K562 (cell line): ENCODE results near the gene ATG4D. TPM values are rescaled to one million over a fixed set of nuclear protein-coding genes. Genes with fewer than 3 reads are reported as not detected.

Experiments used
- CREBBP ChIP-seq: IDR thresholded peaks from one replicate; pipeline ENCODE4 v1.6.1; 2012; ENCODE audit warnings: low read depth, mild to moderate bottlenecking, control low read depth, inconsistent platforms, low read length
- CTBP1 ChIP-seq: fragments of 450-650 bp; IDR thresholded peaks from 2 replicates; pipeline ENCODE4 v1.6.1; 2016; ENCODE audit warnings: borderline replicate concordance
- HSF4 ChIP-seq: fragments of 250-450 bp; sonication (Bioruptor Pico); IDR thresholded peaks from 2 replicates; pipeline ENCODE4 v2.1.2; 2022; ENCODE audit warnings: mild to moderate bottlenecking, moderate library complexity, borderline replicate concordance
- MNT ChIP-seq, 2 experiments: fragments of 450-650 bp; conservative IDR thresholded peaks; 2 replicates each; pipeline ENCODE4 v1.6.1; 2017; ENCODE audit warnings: mild to moderate bottlenecking in 2 of 2, moderate library complexity in 2 of 2
- RBM14 ChIP-seq: fragments of 200-400 bp; formaldehyde crosslinking; IDR thresholded peaks from 2 replicates; pipeline ENCODE4 v1.6.1; 2018; ENCODE audit warnings: low read depth, mild to moderate bottlenecking, low read length, moderate library complexity, borderline replicate concordance; ENCODE audit not compliant: insufficient read depth
- RBM17 ChIP-seq: fragments of 200-400 bp; formaldehyde crosslinking; IDR thresholded peaks from 2 replicates; pipeline ENCODE4 v1.6.1; 2017; ENCODE audit warnings: low read depth, mild to moderate bottlenecking, low read length, borderline replicate concordance
- SRSF3 ChIP-seq: fragments of 200-400 bp; formaldehyde crosslinking; IDR thresholded peaks from 2 replicates; pipeline ENCODE4 v1.6.1; 2016; ENCODE audit warnings: mild to moderate bottlenecking, low read length, moderate library complexity; ENCODE audit not compliant: insufficient read depth
- SRSF9 ChIP-seq: fragments of 200-400 bp; formaldehyde crosslinking; IDR thresholded peaks from 2 replicates; pipeline ENCODE4 v1.6.1; 2017; ENCODE audit warnings: low read depth, low read length, borderline replicate concordance
- THRB ChIP-seq: fragments of 450-650 bp; formaldehyde crosslinking; conservative IDR thresholded peaks from 2 replicates; pipeline ENCODE4 v1.4.0; 2022; ENCODE audit warnings: mild to moderate bottlenecking, missing genetic modification characterization
- ZNF12 ChIP-seq: sonication (generic); formaldehyde crosslinking; IDR thresholded peaks from 2 replicates; pipeline ENCODE4 v1.4.0; 2020; ENCODE audit warnings: mild to moderate bottlenecking, missing genetic modification reagents
- ZNF212 ChIP-seq: fragments of 450-650 bp; formaldehyde crosslinking; IDR thresholded peaks from 2 replicates; pipeline ENCODE4 v1.4.0; 2020; ENCODE audit warnings: mild to moderate bottlenecking
- ZNF282 ChIP-seq: sonication (generic); formaldehyde crosslinking; IDR thresholded peaks from 2 replicates; pipeline ENCODE4 v1.8.1; 2023; ENCODE audit warnings: missing genetic modification reagents
- polyA plus RNA-seq, 8 experiments: library from polyadenylated mRNA; depleted of rRNA in 4 of 8; stranded (reverse) in 5 of 8; unstranded in 3 of 8; fragments of >200 nt; fragmentation: Nextera tagmentation in 2 of 8; fragmentation: Illumina TruSeq in 1 of 8; extraction: Ambion mirVana in 2 of 8; extraction: Trizol in 1 of 8; gene quantifications; 2 replicates each; pipeline versions ENCODE4 v1.2.1 to v1.2.3, GENCODE V29; 2011 to 2014; ENCODE audit warnings: inconsistent platforms in 1 of 8, missing spikeins in 1 of 8
- total RNA-seq, 7 experiments: library from RNA; depleted of rRNA in 6 of 7; stranded (reverse); fragments of >200 nt in 6 of 7; fragmentation: Illumina TruSeq in 2 of 7; extraction: Trizol in 2 of 7; gene quantifications; 2 replicates each; pipeline versions ENCODE4 v1.2.1 to v1.2.3, GENCODE V29; 2011 to 2021; ENCODE audit warnings: low replicate concordance in 1 of 7
- TF ChIP-seq, protein P1 (sequence below), 3 experiments: fragments of 200-800 bp in 1 of 3; sonication (Bioruptor generic) in 1 of 3; sonication (generic) in 1 of 3; formaldehyde crosslinking in 1 of 3; IDR thresholded peaks; 2 replicates each; pipeline versions ENCODE4 v1.6.1 to v1.8.0; 2016 to 2022; ENCODE audit warnings: mild to moderate bottlenecking in 2 of 3, missing compliant biosample characterization in 2 of 3, missing genetic modification characterization in 2 of 3, missing genetic modification reagents in 1 of 3
- TF ChIP-seq, protein P2 (sequence below), 2 experiments: fragments of 450-650 bp; IDR thresholded peaks; 2 replicates each; pipeline ENCODE4 v1.6.1; 2018; ENCODE audit warnings: mild to moderate bottlenecking in 2 of 2, low read depth in 1 of 2; ENCODE audit not compliant: partially characterized antibody in 2 of 2

ATG4D gene
- total and polyA plus RNA-seq, 9 of the 15 experiments (the other 6 are each of a cell fraction or from before 2014, with no cell fraction given) = 0.51 to 66.1 (median 22.9) TPM

GRCh38 chr19:10543420-10544241 is at the start of gene ATG4D (continued):
- TF ChIP-seq THRB (CRISPR knock-in tag) (no peak), RBM14 (no peak), MNT (conservative IDR thresholded peaks at IDR 0.05) (peak in 1 of 2 experiments; percentile 66; a peak in 2 of 4 replicates), CREBBP (no peak), HSF4 (CRISPR knock-in tag) (no peak), ZNF12 (CRISPR knock-in tag) (no peak), SRSF3 (no peak), RBM17 (no peak), ZNF282 (no peak), ZNF212 (CRISPR knock-in tag) (no peak), CTBP1 (peak; percentile 75; the same call in 1 of the 2 replicates), SRSF9 (no peak)
- TF ChIP-seq, protein P1, sequence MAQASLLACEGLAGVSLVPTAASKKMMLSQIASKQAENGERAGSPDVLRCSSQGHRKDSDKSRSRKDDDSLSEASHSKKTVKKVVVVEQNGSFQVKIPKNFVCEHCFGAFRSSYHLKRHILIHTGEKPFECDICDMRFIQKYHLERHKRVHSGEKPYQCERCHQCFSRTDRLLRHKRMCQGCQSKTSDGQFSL (CRISPR knock-in tag; IDR thresholded peaks at IDR 0.05) = no peak
- TF ChIP-seq, protein P1 (tag; IDR thresholded peaks at IDR 0.05) = no peak
- TF ChIP-seq, protein P2, sequence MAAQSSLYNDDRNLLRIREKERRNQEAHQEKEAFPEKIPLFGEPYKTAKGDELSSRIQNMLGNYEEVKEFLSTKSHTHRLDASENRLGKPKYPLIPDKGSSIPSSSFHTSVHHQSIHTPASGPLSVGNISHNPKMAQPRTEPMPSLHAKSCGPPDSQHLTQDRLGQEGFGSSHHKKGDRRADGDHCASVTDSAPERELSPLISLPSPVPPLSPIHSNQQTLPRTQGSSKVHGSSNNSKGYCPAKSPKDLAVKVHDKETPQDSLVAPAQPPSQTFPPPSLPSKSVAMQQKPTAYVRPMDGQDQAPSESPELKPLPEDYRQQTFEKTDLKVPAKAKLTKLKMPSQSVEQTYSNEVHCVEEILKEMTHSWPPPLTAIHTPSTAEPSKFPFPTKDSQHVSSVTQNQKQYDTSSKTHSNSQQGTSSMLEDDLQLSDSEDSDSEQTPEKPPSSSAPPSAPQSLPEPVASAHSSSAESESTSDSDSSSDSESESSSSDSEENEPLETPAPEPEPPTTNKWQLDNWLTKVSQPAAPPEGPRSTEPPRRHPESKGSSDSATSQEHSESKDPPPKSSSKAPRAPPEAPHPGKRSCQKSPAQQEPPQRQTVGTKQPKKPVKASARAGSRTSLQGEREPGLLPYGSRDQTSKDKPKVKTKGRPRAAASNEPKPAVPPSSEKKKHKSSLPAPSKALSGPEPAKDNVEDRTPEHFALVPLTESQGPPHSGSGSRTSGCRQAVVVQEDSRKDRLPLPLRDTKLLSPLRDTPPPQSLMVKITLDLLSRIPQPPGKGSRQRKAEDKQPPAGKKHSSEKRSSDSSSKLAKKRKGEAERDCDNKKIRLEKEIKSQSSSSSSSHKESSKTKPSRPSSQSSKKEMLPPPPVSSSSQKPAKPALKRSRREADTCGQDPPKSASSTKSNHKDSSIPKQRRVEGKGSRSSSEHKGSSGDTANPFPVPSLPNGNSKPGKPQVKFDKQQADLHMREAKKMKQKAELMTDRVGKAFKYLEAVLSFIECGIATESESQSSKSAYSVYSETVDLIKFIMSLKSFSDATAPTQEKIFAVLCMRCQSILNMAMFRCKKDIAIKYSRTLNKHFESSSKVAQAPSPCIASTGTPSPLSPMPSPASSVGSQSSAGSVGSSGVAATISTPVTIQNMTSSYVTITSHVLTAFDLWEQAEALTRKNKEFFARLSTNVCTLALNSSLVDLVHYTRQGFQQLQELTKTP (IDR thresholded peaks at IDR 0.05; ENCODE audit: low read depth in 1 of 2, partially characterized antibody in 2 of 2) = no peak
